WERI-Rb-1 (cell line): Measurements from ENCODE around the gene PTPRG.

Source experiments
- DNase-seq: peaks from one replicate; pipeline ENCODE4 v3.0.0-alpha.2; 2020
- H3K27ac ChIP-seq: fragments of 250-450 bp; sonication (Bioruptor Pico); 2 replicates; pipeline ENCODE4 v1.5.1; 2020; ENCODE audit warnings: mild to moderate bottlenecking, moderate library complexity
- H3K27me3 ChIP-seq: fragments of 250-450 bp; sonication (Bioruptor Pico); 2 replicates; pipeline ENCODE4 v1.5.1; 2021; ENCODE audit warnings: mild to moderate bottlenecking, low read depth, moderate library complexity; ENCODE audit not compliant: insufficient read depth, severe bottlenecking
- H3K36me3 ChIP-seq: fragments of 250-450 bp; sonication (Bioruptor Pico); 2 replicates; pipeline ENCODE4 v1.5.1; 2020; ENCODE audit warnings: mild to moderate bottlenecking, moderate library complexity
- H3K4me3 ChIP-seq: 2 replicates; pipeline ENCODE4 v1.5.1; 2011; ENCODE audit warnings: low read depth, mild to moderate bottlenecking, control low read depth, low read length
- H3K9me3 ChIP-seq: fragments of 250-450 bp; sonication (Bioruptor Pico); 2 replicates; pipeline ENCODE4 v1.5.1; 2021; ENCODE audit warnings: mild to moderate bottlenecking, moderate library complexity; ENCODE audit not compliant: severe bottlenecking
- CTCF ChIP-seq: IDR thresholded peaks from 2 replicates; pipeline ENCODE4 v1.5.1; 2011; ENCODE audit warnings: low read depth, mild to moderate bottlenecking, control low read depth, inconsistent platforms, low read length

The PTPRG gene

GRCh38 chr3:61571516-61572336 lies 10.4 kb downstream of the PTPRG start:
- Histone ChIP-seq H3K27ac (no peak overlapping the region), H3K27me3 (no peaks in the 10 kb centered on the region), H3K9me3 (no peaks in the 10 kb centered on the region), H3K4me3 (no peak overlapping the region), H3K36me3 (peaks cover 11% of the 10 kb centered on the region)
- TF ChIP-seq CTCF, result no peak
- DNase-seq, result no peak

GRCh38 chr3:61572879-61573278 lies 11.5 kb downstream of the PTPRG start:
- Histone ChIP-seq H3K27me3 (no peaks in the 10 kb centered on the region), H3K4me3 (no peak overlapping the region), H3K9me3 (no peaks in the 10 kb centered on the region), H3K27ac (no peak overlapping the region), H3K36me3 (peaks cover 11% of the 10 kb centered on the region)
- no peak for DNase-seq
- no peak for TF ChIP-seq CTCF

GRCh38 chr3:61573441-61573840 lies 12.1 kb downstream of the PTPRG start:
- Histone ChIP-seq H3K4me3 (no peak overlapping the region), H3K27ac (no peak overlapping the region), H3K36me3 (peaks cover 11% of the 10 kb centered on the region), H3K9me3 (no peaks in the 10 kb centered on the region), H3K27me3 (no peaks in the 10 kb centered on the region)
- no peak for DNase-seq
- TF ChIP-seq CTCF, result no peak

GRCh38 chr3:61574854-61575253 lies 13.5 kb downstream of the PTPRG start:
- Histone ChIP-seq H3K27me3 (no peaks in the 10 kb centered on the region), H3K27ac (no peak overlapping the region), H3K36me3 (peaks cover 5% of the 10 kb centered on the region), H3K9me3 (no peaks in the 10 kb centered on the region), H3K4me3 (no peak overlapping the region)
- no peak for TF ChIP-seq CTCF
- DNase-seq, result no peak

- Histone ChIP-seq H3K27ac (no peak overlapping the region), H3K36me3 (peaks cover 5% of the 10 kb centered on the region), H3K4me3 (no peak overlapping the region), H3K9me3 (no peaks in the 10 kb centered on the region), H3K27me3 (no peaks in the 10 kb centered on the region)
- no peak for TF ChIP-seq CTCF
- no peak for DNase-seq
These were observed 14.5 kb downstream of the PTPRG start for GRCh38 chr3:61575893-61576292.

- Histone ChIP-seq H3K4me3 (no peak overlapping the region), H3K27ac (no peak overlapping the region), H3K9me3 (no peaks in the 10 kb centered on the region), H3K27me3 (no peaks in the 10 kb centered on the region), H3K36me3 (peaks cover 7% of the 10 kb centered on the region)
- no peak for TF ChIP-seq CTCF
- DNase-seq, result no peak
These were observed 16.4 kb downstream of the PTPRG start for GRCh38 chr3:61577760-61578159.
